H1 (cell line): ENCODE measurements around the gene BEAN1. TPM values are rescaled to one million over a fixed set of nuclear protein-coding genes. Genes with fewer than 3 reads are reported as not detected.

Source experiments
- CBX8 ChIP-seq: fragments of 300-800, 300-1000 bp; sonication (generic); IDR thresholded peaks from 2 replicates; pipeline ENCODE4 v1.7.1; 2016; ENCODE audit warnings: low read depth, low read length, borderline replicate concordance
- CHD1 ChIP-seq: IDR thresholded peaks from 2 replicates; pipeline ENCODE4 v1.6.1; 2012; ENCODE audit warnings: low read depth, low read length, improper control_type of control experiment
- CREB1 ChIP-seq: IDR thresholded peaks from 2 replicates; pipeline ENCODE4 v1.6.1; 2012; ENCODE audit warnings: inconsistent platforms
- CTCF ChIP-seq, 3 experiments: IDR thresholded peaks; 1 replicate in 2 of 3; 2 replicates in 1 of 3; pipeline versions ENCODE4 v1.5.1 to v1.6.1; 2011; ENCODE audit warnings: low read length in 3 of 3, mild to moderate bottlenecking in 3 of 3, inconsistent platforms in 2 of 3, low read depth in 1 of 3, moderate library complexity in 1 of 3; ENCODE audit not compliant: insufficient read depth in 1 of 3; ENCODE audit errors: control extremely low read depth in 1 of 3
- EGR1 ChIP-seq: IDR thresholded peaks from 2 replicates; pipeline ENCODE4 v1.6.1; 2011; ENCODE audit warnings: low read depth, low read length, borderline replicate concordance
- POLR2AphosphoS5 ChIP-seq: IDR thresholded peaks from 2 replicates; pipeline ENCODE4 v1.6.1; 2011; ENCODE audit warnings: low read depth, low read length
- SP1 ChIP-seq: IDR thresholded peaks from 2 replicates; pipeline ENCODE4 v1.6.1; 2011; ENCODE audit warnings: low read depth, low read length
- SRF ChIP-seq: IDR thresholded peaks from 2 replicates; pipeline ENCODE4 v1.6.1; 2011; ENCODE audit warnings: mild to moderate bottlenecking, low read depth, low read length, moderate library complexity
- TCF12 ChIP-seq: IDR thresholded peaks from 2 replicates; pipeline ENCODE4 v1.6.1; 2011; ENCODE audit warnings: low read depth, mild to moderate bottlenecking, low read length
- polyA plus RNA-seq, 7 experiments: library from polyadenylated mRNA; depleted of rRNA in 3 of 7; stranded (reverse) in 5 of 7; unstranded in 2 of 7; fragments of >200 nt in 5 of 7; fragments of 200-250 nt in 2 of 7; gene quantifications; 1 replicate in 5 of 7; 2 replicates in 1 of 7; 4 replicates in 1 of 7; pipeline versions ENCODE4 v1.2.1 to v1.2.3, GENCODE V29; 2011 to 2013; ENCODE audit warnings: missing spikeins in 2 of 7, mixed read lengths in 2 of 7
- total RNA-seq: library from RNA; stranded (reverse); fragmentation: NEBNext Ultra II Directional; extraction: Animal tissue kit (Norgen Biotek cat#: 25700); gene quantifications from 2 replicates; pipeline ENCODE4 v1.2.1, GENCODE V29; 2021

Gene BEAN1
- total and polyA plus RNA-seq, 2 of the 8 experiments (the other 6 are each of a cell fraction or from before 2014, with no cell fraction given) = 0.08 TPM; not detected in 1

- TF ChIP-seq CREB1 = no peak
- no peak for TF ChIP-seq CBX8
- no peak for TF ChIP-seq SRF
- no peak for TF ChIP-seq CTCF (IDR thresholded peaks at IDR 0.05; ENCODE audit: control extremely low read depth in 1 of 3, insufficient read depth in 1 of 3, low read depth in 1 of 3, low read length in 3 of 3)
- TF ChIP-seq POLR2AphosphoS5 = no peak
- no peak for TF ChIP-seq CHD1
- no peak for TF ChIP-seq EGR1
- no peak for TF ChIP-seq SP1
- TF ChIP-seq TCF12 = no peak
Measured at GRCh38 chr16:66521951-66522771, 95.1 kb downstream of the BEAN1 start (continued).
